Measurements from ENCODE around the gene DEXI. TPM values are rescaled to one million over a fixed set of nuclear protein-coding genes. Genes with fewer than 3 reads are reported as not detected.

Gene DEXI
- total and polyA plus RNA-seq, 8 donors: 16.5 to 97.9 (median 30.6) TPM

GRCh38 chr16:10906914-10907756 is 35.1 kb downstream of the DEXI start:
- DNase-seq: no peak
- no peaks in the 10 kb centered on the region for H3K4me1 ChIP-seq
- intact Hi-C loops (cut with DNase I; ENCODE audit: low total_unique reads): no loop called here
- WGBS, 5 donors: 83 to 89% (median 87%) methylated on average over 30 to 46 of the region's 46 CpGs
- no peak overlapping the region for H3K4me3 ChIP-seq
- no peaks in the 10 kb centered on the region for H3K27me3 ChIP-seq
- TF ChIP-seq POLR2A (IDR thresholded peaks at IDR 0.05) (no peak), CTCF (IDR thresholded peaks at IDR 0.05) (no peak), EP300 (IDR thresholded peaks at IDR 0.05) (no peak), POLR2AphosphoS5 (IDR thresholded peaks at IDR 0.05) (no peak)
- peaks cover 0 to 13% (median 6%) of the 10 kb centered on the region in 4 donors for H3K9me3 ChIP-seq
- peaks cover 3 to 98% (median 65%) of the 10 kb centered on the region in 4 donors for H3K36me3 ChIP-seq
- H3K27ac ChIP-seq: no peak overlapping the region

- no peaks in the 10 kb centered on the region for H3K4me1 ChIP-seq
- WGBS, 5 donors: 83 to 91% (median 88%) methylated on average over 9 to 19 of the region's 19 CpGs
- TF ChIP-seq CTCF (IDR thresholded peaks at IDR 0.05) (no peak), POLR2AphosphoS5 (IDR thresholded peaks at IDR 0.05) (no peak), POLR2A (IDR thresholded peaks at IDR 0.05) (no peak), EP300 (IDR thresholded peaks at IDR 0.05) (no peak)
- no peaks in the 10 kb centered on the region for H3K27me3 ChIP-seq
- peaks cover 5 to 98% (median 70%) of the 10 kb centered on the region in 4 donors for H3K36me3 ChIP-seq
- H3K9me3 ChIP-seq: peaks cover 0 to 14% (median 6%) of the 10 kb centered on the region in 4 donors
- DNase-seq: no peak
- H3K27ac ChIP-seq: no peak overlapping the region
- intact Hi-C loops (cut with DNase I; ENCODE audit: low total_unique reads): no loop called here
- no peak overlapping the region for H3K4me3 ChIP-seq
Measured at GRCh38 chr16:10906482-10906881, 35.8 kb downstream of the DEXI start.

- Histone ChIP-seq H3K36me3 (peaks cover 5 to 100% (median 66%) of the 10 kb centered on the region in 4 donors), H3K27me3 (no peaks in the 10 kb centered on the region), H3K9me3 (peaks cover 0 to 14% (median 6%) of the 10 kb centered on the region in 4 donors), H3K4me3 (no peak overlapping the region), H3K27ac (no peak overlapping the region), H3K4me1 (no peaks in the 10 kb centered on the region)
- no peak for DNase-seq
- intact Hi-C loops (cut with DNase I; ENCODE audit: low total_unique reads): no loop called here
- 76 to 100% (median 95%) methylated on average over 1 of the region's 1 CpG for WGBS, 5 donors
- TF ChIP-seq CTCF (IDR thresholded peaks at IDR 0.05): no peak
- TF ChIP-seq POLR2A (IDR thresholded peaks at IDR 0.05): no peak
- TF ChIP-seq EP300 (IDR thresholded peaks at IDR 0.05): no peak
- no peak for TF ChIP-seq POLR2AphosphoS5 (IDR thresholded peaks at IDR 0.05)
Measured at GRCh38 chr16:10902999-10903398, 39.3 kb downstream of the DEXI start.

- H3K4me1 ChIP-seq: no peaks in the 10 kb centered on the region
- H3K4me3 ChIP-seq: no peak overlapping the region
- H3K27ac ChIP-seq: no peak overlapping the region
- peaks cover 0 to under 1% (median 0%) of the 10 kb centered on the region in 4 donors for H3K9me3 ChIP-seq
- peaks cover 0 to 7% (median 0%) of the 10 kb centered on the region in 3 donors for H3K27me3 ChIP-seq
- TF ChIP-seq POLR2A (IDR thresholded peaks at IDR 0.05) (no peak), EP300 (IDR thresholded peaks at IDR 0.05) (no peak), CTCF (IDR thresholded peaks at IDR 0.05) (no peak), POLR2AphosphoS5 (IDR thresholded peaks at IDR 0.05) (no peak)
- intact Hi-C loops (cut with DNase I; ENCODE audit: low total_unique reads): no loop called here
- DNase-seq: no peak
- peaks cover 3 to 86% (median 24%) of the 10 kb centered on the region in 4 donors for H3K36me3 ChIP-seq
- 64 to 78% (median 67%) methylated on average over 5 of the region's 5 CpGs for WGBS, 5 donors
Measured at GRCh38 chr16:10897134-10897533, 45.1 kb downstream of the DEXI start.
